Right lobe of liver (tissue), 6 donors: Measurements from ENCODE around the gene SYCE3. TPM values are rescaled to one million over a fixed set of nuclear protein-coding genes. Genes with fewer than 3 reads are reported as not detected.

Experiments used
- ATAC-seq, 4 donors: fragments of 200-7000 bp; cut with Tn5 transposase; one replicate each; pipeline ENCODE4 v1.9.1; 2020; ENCODE audit warnings: mild to moderate bottlenecking in 4 of 4, moderate library complexity in 4 of 4
- DNase-seq, 3 donors: peaks; one replicate each; pipeline ENCODE4 v3.0.0-alpha.2; 2020
- H3K27ac ChIP-seq, 3 donors: fragments of 200-600 bp; one replicate each; pipeline ENCODE4 v1.8.0; 2022
- H3K27me3 ChIP-seq, 2 donors: fragments of 200-600 bp; one replicate each; pipeline ENCODE4 v1.8.0; 2022
- H3K36me3 ChIP-seq, 4 donors: fragments of 200-600 bp; sonication (generic) in 1 of 4; one replicate each; pipeline versions ENCODE4 v1.5.1 to v1.8.0; 2017 to 2022; ENCODE audit warnings: control low read depth in 1 of 4
- H3K4me1 ChIP-seq, 4 donors: fragments of 200-600 bp; sonication (generic) in 1 of 4; one replicate each; pipeline versions ENCODE4 v1.5.1 to v1.8.0; 2017 to 2022; ENCODE audit warnings: control low read depth in 1 of 4
- H3K4me3 ChIP-seq, 3 donors: fragments of 200-600 bp; one replicate each; pipeline ENCODE4 v1.8.0; 2022
- H3K9me3 ChIP-seq, 4 donors: fragments of 200-600 bp; sonication (generic) in 1 of 4; one replicate each; pipeline versions ENCODE4 v1.5.1 to v1.8.0; 2017 to 2022; ENCODE audit warnings: control low read depth in 1 of 4
- CTCF ChIP-seq, 4 donors: fragments of 200-600 bp in 3 of 4; fragments of 450-650 bp in 1 of 4; IDR thresholded peaks; one replicate each; pipeline versions ENCODE4 v1.5.1 to v1.8.0; 2016 to 2022; ENCODE audit warnings: antibody characterized with exemption in 4 of 4, mild to moderate bottlenecking in 2 of 4
- POLR2A ChIP-seq: fragments of 450-650 bp; IDR thresholded peaks from one replicate; pipeline ENCODE4 v1.6.1; 2017; ENCODE audit warnings: antibody characterized with exemption, mild to moderate bottlenecking
- WGBS: methylation state at CpG from one replicate; pipeline ENCODE4 v1.1.6; 2018; ENCODE audit warnings: low coverage, low lambda C conversion rate; ENCODE audit not compliant: insufficient coverage; ENCODE audit errors: missing lambda C conversion rate; 5-methylcytosine and 5-hydroxymethylcytosine counted together
- intact Hi-C, 2 donors: fragments of 100-400 bp; cut with DNase I; formaldehyde crosslinking; loops; one replicate each; pipeline versions ENCODE4 v1.11.2 to v1.14.1; 2022
- total RNA-seq, 6 experiments: library from RNA; depleted of rRNA in 2 of 6; stranded (reverse); fragments of >200 nt in 2 of 6; fragmentation: NEBNext Ultra II Directional in 3 of 6; extraction: Animal tissue kit (Norgen Biotek cat#: 25700) in 3 of 6; gene quantifications; one replicate each; pipeline versions ENCODE4 v1.1.0 to v1.2.4, GENCODE V29; 2016 to 2023
- donor health status: DM: no; HTN: yes; CAD: no.
- donor health status: DM: no; HTN: no; CAD: no.
- donor health status: DM: no; HTN: no; CAD: no.
- donor health status: DM: no; HTN: yes; CAD: no.
- donor health status: DM: no; HTN: yes; CAD: no.

The SYCE3 gene
- total RNA-seq, 6 experiments from 2014 or later = 3.3 to 4.7 TPM; not detected in 4

- WGBS = 3% methylated on average over 4 of the region's 21 CpGs
- ATAC-seq = peak in 3 of 4 donors; percentile 0 to 8 (median 1)
- no peaks in the 10 kb centered on the region for H3K27me3 ChIP-seq
- no peaks in the 10 kb centered on the region for H3K9me3 ChIP-seq
- peak in 1 of 3 donors; percentile 56 for DNase-seq
- H3K4me3 ChIP-seq = peak overlapping the region; percentile 90 to 93 (median 93)
- H3K36me3 ChIP-seq = peaks cover 0 to 17% (median 3%) of the 10 kb centered on the region in 4 donors
- H3K27ac ChIP-seq = peak overlapping the region; percentile 47 to 69 (median 64)
- TF ChIP-seq POLR2A (no peak), CTCF (IDR thresholded peaks at IDR 0.05) (no peak)
- intact Hi-C loops = no loop called here
- peaks cover 0 to 10% (median 4%) of the 10 kb centered on the region in 4 donors for H3K4me1 ChIP-seq
These were observed 55.9 kb downstream of the SYCE3 start for GRCh38 chr22:50506611-50507420.

- H3K27ac ChIP-seq = no peak overlapping the region
- no peaks in the 10 kb centered on the region for H3K27me3 ChIP-seq
- no peaks in the 10 kb centered on the region for H3K9me3 ChIP-seq
- H3K4me3 ChIP-seq = peak overlapping the region in 1 of 3 donors; percentile 93
- TF ChIP-seq POLR2A (no peak), CTCF (IDR thresholded peaks at IDR 0.05) (no peak)
- peaks cover 0 to 17% (median 3%) of the 10 kb centered on the region in 4 donors for H3K36me3 ChIP-seq
- ATAC-seq (no peak), DNase-seq (peak in 1 of 3 donors; percentile 44)
- intact Hi-C loops = no loop called here
- 85% methylated on average over 5 of the region's 41 CpGs for WGBS
- H3K4me1 ChIP-seq = peaks cover 0 to 10% (median 4%) of the 10 kb centered on the region in 4 donors
These were observed 56.7 kb downstream of the SYCE3 start for GRCh38 chr22:50505776-50506610.

- ATAC-seq (no peak), DNase-seq (no peak)
- Histone ChIP-seq H3K4me3 (no peak overlapping the region), H3K27ac (no peak overlapping the region), H3K36me3 (peaks cover 0 to 17% (median 3%) of the 10 kb centered on the region in 4 donors), H3K9me3 (no peaks in the 10 kb centered on the region), H3K27me3 (no peaks in the 10 kb centered on the region), H3K4me1 (peaks cover 0 to 10% (median 4%) of the 10 kb centered on the region in 4 donors)
- TF ChIP-seq POLR2A = no peak
- TF ChIP-seq CTCF (IDR thresholded peaks at IDR 0.05) = no peak
- WGBS = 100% methylated on average over 1 of the region's 14 CpGs
- intact Hi-C loops = no loop called here
These were observed 57.4 kb downstream of the SYCE3 start for GRCh38 chr22:50505276-50505775.

GRCh38 chr22:50504369-50505211 is 58.1 kb downstream of the SYCE3 start:
- Histone ChIP-seq H3K9me3 (no peaks in the 10 kb centered on the region), H3K4me3 (no peak overlapping the region), H3K27ac (no peak overlapping the region), H3K4me1 (peaks cover 0 to 10% (median 4%) of the 10 kb centered on the region in 4 donors), H3K27me3 (no peaks in the 10 kb centered on the region), H3K36me3 (peaks cover 0 to 17% (median 3%) of the 10 kb centered on the region in 4 donors)
- DNase-seq = no peak
- TF ChIP-seq CTCF (IDR thresholded peaks at IDR 0.05) (no peak), POLR2A (no peak)
- 86% methylated on average over 9 of the region's 44 CpGs for WGBS
- ATAC-seq = no peak
- intact Hi-C loops = no loop called here
